Measurements from ENCODE around the gene GNAQ.
"Not testable (repeated sequence)": the region's sequence is repeated elsewhere in the genome, so short reads cannot be mapped to it uniquely, and the experiment has no call there.

The GNAQ gene

GRCh38 chr9:77743386-77743785 lies 288.2 kb downstream of the GNAQ start:
- Mint-ChIP-seq H3K36me3 (no peaks in the 10 kb centered on the region), H3K27ac (no peak overlapping the region), H3K4me3 (no peak overlapping the region), H3K27me3 (peaks cover 34% of the 10 kb centered on the region), H3K4me1 (no peaks in the 10 kb centered on the region), H3K9me3 (no peaks in the 10 kb centered on the region)
- no peak for ATAC-seq

GRCh38 chr9:77738932-77739331 lies 292.7 kb downstream of the GNAQ start:
- H3K27me3 Mint-ChIP-seq: peaks cover 16% of the 10 kb centered on the region
- no peak overlapping the region for H3K27ac Mint-ChIP-seq
- H3K9me3 Mint-ChIP-seq: no peaks in the 10 kb centered on the region
- no peak overlapping the region for H3K4me3 Mint-ChIP-seq
- no peaks in the 10 kb centered on the region for H3K4me1 Mint-ChIP-seq
- ATAC-seq: no peak
- H3K36me3 Mint-ChIP-seq: no peaks in the 10 kb centered on the region

- Mint-ChIP-seq H3K9me3 (no peaks in the 10 kb centered on the region), H3K27me3 (no peaks in the 10 kb centered on the region), H3K27ac (no peak overlapping the region), H3K4me1 (no peaks in the 10 kb centered on the region), H3K4me3 (no peak overlapping the region), H3K36me3 (no peaks in the 10 kb centered on the region)
- ATAC-seq: no peak
Measured at GRCh38 chr9:77735494-77735893, 296.1 kb downstream of the GNAQ start.

GRCh38 chr9:77731930-77732329 lies 299.7 kb downstream of the GNAQ start:
- H3K9me3 Mint-ChIP-seq: no peaks in the 10 kb centered on the region
- no peaks in the 10 kb centered on the region for H3K36me3 Mint-ChIP-seq
- no peak overlapping the region for H3K4me3 Mint-ChIP-seq
- no peaks in the 10 kb centered on the region for H3K4me1 Mint-ChIP-seq
- no peaks in the 10 kb centered on the region for H3K27me3 Mint-ChIP-seq
- H3K27ac Mint-ChIP-seq: no peak overlapping the region
- peak; percentile 37 for ATAC-seq

- Mint-ChIP-seq H3K27ac (no peak overlapping the region), H3K36me3 (no peaks in the 10 kb centered on the region), H3K4me1 (no peaks in the 10 kb centered on the region), H3K27me3 (no peaks in the 10 kb centered on the region), H3K9me3 (no peaks in the 10 kb centered on the region), H3K4me3 (no peak overlapping the region)
- no peak for ATAC-seq
Measured at GRCh38 chr9:77731008-77731698, 300.5 kb downstream of the GNAQ start.

DNA sequence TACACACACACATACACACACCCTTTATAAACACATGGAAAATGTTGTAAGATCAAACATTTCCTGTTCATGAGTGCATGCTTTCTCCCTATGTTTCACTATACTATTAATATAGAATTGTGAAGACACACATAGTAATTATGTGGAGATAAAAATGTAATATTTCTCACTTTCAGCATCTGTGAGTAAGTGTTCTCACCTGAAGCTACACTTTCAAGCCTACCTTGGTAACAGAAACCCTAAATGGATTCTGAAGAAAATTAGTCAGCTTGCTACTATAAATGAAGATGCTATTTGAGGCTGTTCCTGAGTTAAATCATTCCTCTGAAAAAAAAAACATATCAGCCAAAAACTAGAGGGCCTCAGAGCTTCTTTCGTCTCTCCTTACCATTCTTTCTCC lies 302.4 kb downstream of the GNAQ start:
- Mint-ChIP-seq H3K4me3 (no peak overlapping the region), H3K36me3 (no peaks in the 10 kb centered on the region), H3K27ac (no peak overlapping the region), H3K9me3 (no peaks in the 10 kb centered on the region), H3K4me1 (no peaks in the 10 kb centered on the region), H3K27me3 (no peaks in the 10 kb centered on the region)
- ATAC-seq: no peak

- Mint-ChIP-seq H3K27me3 (no peaks in the 10 kb centered on the region), H3K9me3 (no peaks in the 10 kb centered on the region), H3K27ac (no peak overlapping the region), H3K4me1 (no peaks in the 10 kb centered on the region), H3K4me3 (no peak overlapping the region), H3K36me3 (no peaks in the 10 kb centered on the region)
- no peak for ATAC-seq
Measured at GRCh38 chr9:77726814-77727213, 304.8 kb downstream of the GNAQ start.

DNA sequence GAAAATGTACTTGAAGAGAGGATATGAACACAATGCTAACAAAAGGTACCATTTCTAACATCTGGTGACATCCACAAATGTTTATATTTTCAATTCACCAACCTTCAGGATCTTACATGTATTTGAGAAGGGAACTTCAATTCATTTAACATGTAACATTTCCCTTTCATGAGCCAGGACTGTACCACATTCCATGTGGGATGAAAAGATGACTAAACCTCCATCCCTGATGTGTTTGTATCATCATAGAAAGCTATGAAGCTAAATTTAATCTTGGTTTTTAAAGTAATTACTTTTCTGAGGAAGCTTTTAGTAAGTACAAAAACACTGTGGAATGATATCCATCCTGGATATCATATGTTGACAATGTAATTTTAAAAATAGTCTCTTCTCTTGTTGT lies 305.3 kb downstream of the GNAQ start:
- no peak for ATAC-seq
- Mint-ChIP-seq H3K4me1 (no peaks in the 10 kb centered on the region), H3K27ac (no peak overlapping the region), H3K27me3 (no peaks in the 10 kb centered on the region), H3K4me3 (no peak overlapping the region), H3K36me3 (no peaks in the 10 kb centered on the region), H3K9me3 (no peaks in the 10 kb centered on the region)

DNA sequence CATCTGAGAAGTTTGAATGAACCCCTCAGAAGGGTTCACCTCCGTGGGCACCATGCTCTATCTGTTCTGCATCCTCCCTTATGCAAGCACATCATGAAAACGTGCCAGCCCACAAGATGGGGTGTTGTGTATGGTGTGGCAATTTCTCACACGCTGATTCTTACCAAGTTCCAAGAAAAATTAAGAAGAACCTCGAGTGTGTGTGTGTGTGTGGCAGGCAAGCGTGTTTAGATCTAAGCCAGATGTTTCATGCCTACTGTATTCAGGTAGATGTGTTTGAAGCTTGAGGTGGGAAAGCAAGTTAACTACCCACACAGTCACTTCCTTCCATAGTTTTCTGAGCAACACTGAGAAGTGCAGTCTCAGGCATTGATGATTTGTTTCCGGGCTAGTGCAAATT lies 305.8 kb downstream of the GNAQ start:
- H3K9me3 Mint-ChIP-seq: no peaks in the 10 kb centered on the region
- no peak overlapping the region for H3K4me3 Mint-ChIP-seq
- H3K27me3 Mint-ChIP-seq: no peaks in the 10 kb centered on the region
- no peaks in the 10 kb centered on the region for H3K4me1 Mint-ChIP-seq
- H3K36me3 Mint-ChIP-seq: no peaks in the 10 kb centered on the region
- no peak for ATAC-seq
- no peak overlapping the region for H3K27ac Mint-ChIP-seq

DNA sequence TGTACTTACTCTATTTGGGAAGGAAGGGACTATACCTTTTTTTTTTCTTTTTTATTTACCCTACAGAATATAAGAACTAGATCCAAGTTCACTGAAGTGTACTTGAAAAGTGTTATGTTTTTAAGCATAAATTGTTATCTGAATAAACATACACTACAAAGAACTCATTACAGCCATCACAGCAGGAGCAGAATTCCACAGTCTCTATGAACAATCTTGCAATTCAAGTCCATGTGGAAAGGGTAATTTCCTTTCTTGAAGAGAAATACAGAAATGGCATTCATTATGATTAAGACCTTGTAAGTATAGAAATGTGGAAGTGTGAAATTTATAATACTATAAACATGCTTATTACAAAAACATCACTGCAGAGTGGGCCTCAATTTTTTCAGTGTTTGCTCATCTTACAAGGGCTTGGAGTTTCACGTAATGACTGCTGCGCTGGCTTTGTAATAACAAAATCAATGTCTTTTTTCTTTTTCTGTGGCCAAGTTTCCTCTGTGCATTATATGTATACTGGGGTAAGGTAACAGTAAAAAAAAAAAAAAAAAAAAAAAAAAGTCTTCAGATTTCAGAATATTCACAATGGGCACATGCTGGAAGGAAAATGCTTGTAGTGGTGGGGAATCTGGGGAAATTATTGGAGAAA lies 306.4 kb downstream of the GNAQ start:
- H3K27ac Mint-ChIP-seq: no peak overlapping the region
- H3K9me3 Mint-ChIP-seq: no peaks in the 10 kb centered on the region
- no peak overlapping the region for H3K4me3 Mint-ChIP-seq
- no peaks in the 10 kb centered on the region for H3K27me3 Mint-ChIP-seq
- H3K36me3 Mint-ChIP-seq: no peaks in the 10 kb centered on the region
- ATAC-seq: no peak
- no peaks in the 10 kb centered on the region for H3K4me1 Mint-ChIP-seq

GRCh38 chr9:77721156-77721555 lies 310.5 kb downstream of the GNAQ start:
- H3K27me3 Mint-ChIP-seq, H3K27ac Mint-ChIP-seq: not testable (repeated sequence)

GRCh38 chr9:77719321-77719720 lies 312.3 kb downstream of the GNAQ start:
- Mint-ChIP-seq H3K4me1 (no peaks in the 10 kb centered on the region), H3K27ac (no peak overlapping the region), H3K9me3 (no peaks in the 10 kb centered on the region), H3K27me3 (peaks cover 4% of the 10 kb centered on the region), H3K36me3 (no peaks in the 10 kb centered on the region), H3K4me3 (no peak overlapping the region)
- no peak for ATAC-seq

More at GRCh38 chr9:77721156-77721555, 310.5 kb downstream of the GNAQ start:
- not testable (repeated sequence) for H3K36me3 Mint-ChIP-seq, H3K4me3 Mint-ChIP-seq, ATAC-seq, H3K4me1 Mint-ChIP-seq, H3K9me3 Mint-ChIP-seq

- not testable (repeated sequence) for H3K27me3 Mint-ChIP-seq
Measured at GRCh38 chr9:77718298-77718640, 313.3 kb downstream of the GNAQ start.

DNA sequence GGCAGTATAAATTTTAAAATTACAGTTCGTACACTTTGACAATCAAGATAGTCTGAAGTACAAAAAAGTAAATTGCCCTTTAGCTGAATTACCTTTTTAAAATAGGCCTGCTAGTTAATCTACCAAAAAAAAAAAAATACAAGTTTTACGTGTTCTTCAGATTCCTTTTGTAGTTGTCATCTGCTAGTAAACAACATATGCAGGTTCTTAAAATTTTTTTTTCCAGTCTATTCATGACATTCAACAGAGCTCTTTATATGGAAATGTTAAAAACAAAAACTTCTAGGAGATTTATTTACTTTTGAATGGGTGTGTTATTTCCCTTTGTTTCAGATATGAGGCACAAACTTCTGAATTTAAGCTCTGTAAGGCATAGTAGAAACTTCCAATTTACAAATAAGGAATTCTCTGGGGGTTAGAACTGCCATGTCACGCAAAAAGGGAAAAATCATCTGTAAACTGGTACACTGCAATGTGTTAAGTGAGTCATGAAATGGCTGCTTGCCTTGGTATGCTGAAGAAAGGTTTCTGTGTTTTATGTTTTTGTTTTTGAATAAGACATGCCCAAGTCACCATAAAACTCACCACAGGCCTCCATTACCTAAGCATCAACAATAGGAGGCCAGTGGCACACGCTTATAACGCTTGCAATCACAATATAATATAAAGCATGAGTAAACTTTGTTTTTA lies 313.9 kb downstream of the GNAQ start:
- not testable (repeated sequence) for H3K36me3 Mint-ChIP-seq, H3K4me1 Mint-ChIP-seq, H3K27ac Mint-ChIP-seq, ATAC-seq, H3K27me3 Mint-ChIP-seq, H3K4me3 Mint-ChIP-seq, H3K9me3 Mint-ChIP-seq

More at GRCh38 chr9:77718298-77718640, 313.3 kb downstream of the GNAQ start:
- not testable (repeated sequence) for H3K9me3 Mint-ChIP-seq, H3K4me3 Mint-ChIP-seq, H3K4me1 Mint-ChIP-seq, H3K27ac Mint-ChIP-seq, ATAC-seq, H3K36me3 Mint-ChIP-seq

GRCh38 chr9:77714077-77714549 lies 317.5 kb downstream of the GNAQ start:
- no peak overlapping the region for H3K4me3 Mint-ChIP-seq
- no peaks in the 10 kb centered on the region for H3K9me3 Mint-ChIP-seq
- no peak for ATAC-seq
- H3K4me1 Mint-ChIP-seq: peaks cover 12% of the 10 kb centered on the region
- no peak overlapping the region for H3K27ac Mint-ChIP-seq
- H3K36me3 Mint-ChIP-seq: no peaks in the 10 kb centered on the region
- H3K27me3 Mint-ChIP-seq: peaks cover 9% of the 10 kb centered on the region

Measured in stimulated activated memory B cell treated with anti-CD40 and anti-IgM and Interleukin-4, amounts not matched to agents 10 μg/mL and 1 μg/mL and 100 μg/mL, for 72 hours (primary cell).